ENCODE results near the gene DDR1. TPM values are rescaled to one million over a fixed set of nuclear protein-coding genes. Genes with fewer than 3 reads are reported as not detected.

DDR1 gene
- total RNA-seq, 1 donor from 2014 or later = 85.3 TPM

GRCh38 chr6:30875244-30876038 lies 8.9 kb upstream of the DDR1 start:
- H3K9ac ChIP-seq = no peak overlapping the region
- H3K36me3 Mint-ChIP-seq = no peaks in the 10 kb centered on the region
- no peaks in the 10 kb centered on the region for H3K79me2 ChIP-seq (ENCODE audit: low read depth)
- no peaks in the 10 kb centered on the region for H3K36me3 ChIP-seq
- no peaks in the 10 kb centered on the region for H3K27me3 ChIP-seq
- peak overlapping the region; percentile 7 for H2AFZ ChIP-seq (replicated peaks)
- no peak overlapping the region for H3K27ac Mint-ChIP-seq
- no peak overlapping the region for H3K27ac ChIP-seq
- peaks cover 9% of the 10 kb centered on the region for H3K9me3 ChIP-seq (ENCODE audit: low read depth)
- no peak overlapping the region for H3K4me3 Mint-ChIP-seq
- DNase-seq (ENCODE audit: low spot score) = no peak
- peaks cover 8% of the 10 kb centered on the region for H3K27me3 Mint-ChIP-seq (ENCODE audit: insufficient read depth, low read depth)
- peaks cover 29% of the 10 kb centered on the region for H3K4me1 ChIP-seq
- H3F3A ChIP-seq (ENCODE audit: low read depth) = peaks cover 27% of the 10 kb centered on the region
- H3K4me2 ChIP-seq = no peak overlapping the region
- H3K9me3 Mint-ChIP-seq = peaks cover 28% of the 10 kb centered on the region
- TF ChIP-seq CTCF (IDR thresholded peaks at IDR 0.05) = no peak
- TF ChIP-seq EZH2 (IDR thresholded peaks at IDR 0.05) = no peak
- TF ChIP-seq EZH2phosphoT487 (IDR thresholded peaks at IDR 0.05) = no peak
- peaks cover 32% of the 10 kb centered on the region for H3K4me1 Mint-ChIP-seq
- no peak overlapping the region for H3K4me3 ChIP-seq
- H4K20me1 ChIP-seq (ENCODE audit: low read depth) = no peaks in the 10 kb centered on the region

- H3K27me3 Mint-ChIP-seq (ENCODE audit: insufficient read depth, low read depth) = peaks cover 8% of the 10 kb centered on the region
- H3K4me3 Mint-ChIP-seq = no peak overlapping the region
- Histone ChIP-seq H3K4me2 (no peak overlapping the region), H3K27ac (no peak overlapping the region), H3K4me3 (no peak overlapping the region), H3K36me3 (no peaks in the 10 kb centered on the region), H2AFZ (replicated peaks) (no peak overlapping the region), H3K9ac (no peak overlapping the region), H3K4me1 (peaks cover 29% of the 10 kb centered on the region), H3F3A (ENCODE audit: low read depth) (peaks cover 33% of the 10 kb centered on the region), H3K79me2 (ENCODE audit: low read depth) (peaks cover 3% of the 10 kb centered on the region), H3K27me3 (no peaks in the 10 kb centered on the region), H4K20me1 (ENCODE audit: low read depth) (no peaks in the 10 kb centered on the region), H3K9me3 (ENCODE audit: low read depth) (peaks cover 5% of the 10 kb centered on the region)
- peaks cover 36% of the 10 kb centered on the region for H3K4me1 Mint-ChIP-seq
- no peaks in the 10 kb centered on the region for H3K36me3 Mint-ChIP-seq
- no peak for DNase-seq (ENCODE audit: low spot score)
- peaks cover 22% of the 10 kb centered on the region for H3K9me3 Mint-ChIP-seq
- TF ChIP-seq EZH2 (IDR thresholded peaks at IDR 0.05) = no peak
- TF ChIP-seq EZH2phosphoT487 (IDR thresholded peaks at IDR 0.05) = no peak
- no peak for TF ChIP-seq CTCF (IDR thresholded peaks at IDR 0.05)
- H3K27ac Mint-ChIP-seq = no peak overlapping the region
These were observed 8.1 kb upstream of the DDR1 start for GRCh38 chr6:30876039-30876730.

GRCh38 chr6:30877419-30878262 lies 6.7 kb upstream of the DDR1 start:
- peaks cover 45% of the 10 kb centered on the region for H3K4me1 Mint-ChIP-seq
- Histone ChIP-seq H3K4me2 (peak overlapping the region; percentile 53), H3K27ac (no peak overlapping the region), H3K4me3 (no peak overlapping the region), H3K4me1 (peaks cover 32% of the 10 kb centered on the region), H3F3A (ENCODE audit: low read depth) (peaks cover 46% of the 10 kb centered on the region), H4K20me1 (ENCODE audit: low read depth) (peaks cover 3% of the 10 kb centered on the region), H3K9me3 (ENCODE audit: low read depth) (no peaks in the 10 kb centered on the region), H3K36me3 (no peaks in the 10 kb centered on the region), H2AFZ (replicated peaks) (peak overlapping the region; percentile 28), H3K79me2 (ENCODE audit: low read depth) (peaks cover 18% of the 10 kb centered on the region), H3K9ac (no peak overlapping the region), H3K27me3 (no peaks in the 10 kb centered on the region)
- TF ChIP-seq EZH2phosphoT487 (IDR thresholded peaks at IDR 0.05) = no peak
- peak; percentile 97 for TF ChIP-seq CTCF (IDR thresholded peaks at IDR 0.05)
- TF ChIP-seq EZH2 (IDR thresholded peaks at IDR 0.05) = no peak
- DNase-seq (ENCODE audit: low spot score) = peak; percentile 92
- peaks cover 13% of the 10 kb centered on the region for H3K27me3 Mint-ChIP-seq (ENCODE audit: insufficient read depth, low read depth)
- H3K4me3 Mint-ChIP-seq = peak overlapping the region; percentile 65
- H3K27ac Mint-ChIP-seq = peak overlapping the region; percentile 93
- H3K36me3 Mint-ChIP-seq = no peaks in the 10 kb centered on the region
- H3K9me3 Mint-ChIP-seq = peaks cover 8% of the 10 kb centered on the region

Data from neural progenitor cell (in vitro differentiated cells).